ENCODE data around the gene SLC27A1. TPM values are rescaled to one million over a fixed set of nuclear protein-coding genes. Genes with fewer than 3 reads are reported as not detected.

SLC27A1 gene
- polyA plus RNA-seq (2013, experiment 1 of 2): 2.0 TPM
- polyA plus RNA-seq (2013, experiment 2 of 2): 1.8 TPM

GRCh38 chr19:17470068-17470841 lies at the start of gene SLC27A1:
Gene SLC27A1 (plus strand): TSS chr19:17470524. CDS start chr19:17470541, 17 bp downstream.
- H3K4me1 ChIP-seq (ENCODE audit: control insufficient read depth, low read depth, low read length): no peaks in the 10 kb centered on the region
- WGBS (ENCODE audit: extremely low coverage, insufficient coverage, low lambda C conversion rate): no CpG with 5 or more reads among the region's 67 CpGs
- H3K27ac ChIP-seq (ENCODE audit: low read depth, low read length): peak within 1 kb of the TSS; percentile 63

GRCh38 chr19:17421942-17422341 lies 48.4 kb upstream of the SLC27A1 start:
- H3K9ac ChIP-seq (ENCODE audit: low read length): no peak overlapping the region
- no peak for DNase-seq
- H3K18ac ChIP-seq (ENCODE audit: low read length): no peak overlapping the region
- H3K4ac ChIP-seq (ENCODE audit: low read depth, low read length): no peak overlapping the region
- H3K79me2 ChIP-seq (ENCODE audit: control insufficient read depth, insufficient read depth, low read length): no peaks in the 10 kb centered on the region
- H2BK5ac ChIP-seq (ENCODE audit: low read length): no peak overlapping the region
- H3K23ac ChIP-seq (ENCODE audit: low read length): no peak overlapping the region
- no peak overlapping the region for H2BK15ac ChIP-seq (replicated peaks; ENCODE audit: low read depth)
- no peak overlapping the region for H3K4me3 ChIP-seq (ENCODE audit: low read length)
- H4K5ac ChIP-seq (ENCODE audit: low read length): no peak overlapping the region
- no peak overlapping the region for H3K27ac ChIP-seq (ENCODE audit: low read depth, low read length)
- no peak overlapping the region for H4K8ac ChIP-seq (ENCODE audit: low read depth, low read length)
- no CpG with 5 or more reads among the region's 4 CpGs for WGBS (ENCODE audit: extremely low coverage, insufficient coverage, low lambda C conversion rate)
- no peak overlapping the region for H3K56ac ChIP-seq (ENCODE audit: low read length)
- H3K36me3 ChIP-seq (ENCODE audit: control insufficient read depth, insufficient read depth, low read length): no peaks in the 10 kb centered on the region
- no peaks in the 10 kb centered on the region for H3K27me3 ChIP-seq (ENCODE audit: insufficient read depth, low read length, poor library complexity)
- no peak overlapping the region for H2BK120ac ChIP-seq (ENCODE audit: low read depth, low read length)
- no peaks in the 10 kb centered on the region for H3K4me1 ChIP-seq (ENCODE audit: control insufficient read depth, low read depth, low read length)
- H3K79me1 ChIP-seq (ENCODE audit: low read length): no peaks in the 10 kb centered on the region
- H3K4me2 ChIP-seq (ENCODE audit: low read length): no peak overlapping the region
- no peak overlapping the region for H2AK5ac ChIP-seq (ENCODE audit: low read length)

More at GRCh38 chr19:17470068-17470841, at the start of gene SLC27A1:
- no peak within 1 kb of the TSS for H3K23ac ChIP-seq (ENCODE audit: low read length)
- H3K79me1 ChIP-seq (ENCODE audit: low read length): no peaks in the 10 kb centered on the region
- no peaks in the 10 kb centered on the region for H3K27me3 ChIP-seq (ENCODE audit: insufficient read depth, low read length, poor library complexity)
- H3K36me3 ChIP-seq (ENCODE audit: control insufficient read depth, insufficient read depth, low read length): no peaks in the 10 kb centered on the region
- H3K56ac ChIP-seq (ENCODE audit: low read length): peak within 1 kb of the TSS; percentile 93
- H3K18ac ChIP-seq (ENCODE audit: low read length): peak within 1 kb of the TSS; percentile 43
- H2AK5ac ChIP-seq (ENCODE audit: low read length): no peak within 1 kb of the TSS
- no peak within 1 kb of the TSS for H4K8ac ChIP-seq (ENCODE audit: low read depth, low read length)
- H3K4ac ChIP-seq (ENCODE audit: low read depth, low read length): no peak within 1 kb of the TSS
- peak within 1 kb of the TSS; percentile 88 for H2BK5ac ChIP-seq (ENCODE audit: low read length)
- no peak within 1 kb of the TSS for H2BK120ac ChIP-seq (ENCODE audit: low read depth, low read length)
- peak; percentile 99 for DNase-seq
- peak within 1 kb of the TSS; percentile 69 for H3K4me3 ChIP-seq (ENCODE audit: low read length)
- H3K4me2 ChIP-seq (ENCODE audit: low read length): peak within 1 kb of the TSS; percentile 100
- H4K5ac ChIP-seq (ENCODE audit: low read length): no peak within 1 kb of the TSS
- peak within 1 kb of the TSS; percentile 78 for H3K9ac ChIP-seq (ENCODE audit: low read length)
- H2BK15ac ChIP-seq (replicated peaks; ENCODE audit: low read depth): no peak within 1 kb of the TSS
- H3K79me2 ChIP-seq (ENCODE audit: control insufficient read depth, insufficient read depth, low read length): no peaks in the 10 kb centered on the region

GRCh38 chr19:17423429-17424208 lies 46.7 kb upstream of the SLC27A1 start:
- H3K79me1 ChIP-seq (ENCODE audit: low read length): no peaks in the 10 kb centered on the region
- H3K18ac ChIP-seq (ENCODE audit: low read length): no peak overlapping the region

GRCh38 chr19:17424743-17425365 lies 45.5 kb upstream of the SLC27A1 start:
- no peaks in the 10 kb centered on the region for H3K36me3 ChIP-seq (ENCODE audit: control insufficient read depth, insufficient read depth, low read length)
- H3K4ac ChIP-seq (ENCODE audit: low read depth, low read length): no peak overlapping the region
- H2AK5ac ChIP-seq (ENCODE audit: low read length): no peak overlapping the region
- H3K27ac ChIP-seq (ENCODE audit: low read depth, low read length): no peak overlapping the region
- no peak overlapping the region for H4K5ac ChIP-seq (ENCODE audit: low read length)
- peak overlapping the region; percentile 31 for H3K4me2 ChIP-seq (ENCODE audit: low read length)
- H3K4me1 ChIP-seq (ENCODE audit: control insufficient read depth, low read depth, low read length): no peaks in the 10 kb centered on the region
- no peak overlapping the region for H3K18ac ChIP-seq (ENCODE audit: low read length)
- H3K56ac ChIP-seq (ENCODE audit: low read length): no peak overlapping the region
- H2BK120ac ChIP-seq (ENCODE audit: low read depth, low read length): no peak overlapping the region
- no CpG with 5 or more reads among the region's 27 CpGs for WGBS (ENCODE audit: extremely low coverage, insufficient coverage, low lambda C conversion rate)
- H3K9ac ChIP-seq (ENCODE audit: low read length): peak overlapping the region; percentile 50
- no peak overlapping the region for H2BK15ac ChIP-seq (replicated peaks; ENCODE audit: low read depth)
- no peaks in the 10 kb centered on the region for H3K79me1 ChIP-seq (ENCODE audit: low read length)
- H2BK5ac ChIP-seq (ENCODE audit: low read length): no peak overlapping the region
- H3K79me2 ChIP-seq (ENCODE audit: control insufficient read depth, insufficient read depth, low read length): no peaks in the 10 kb centered on the region
- no peak overlapping the region for H3K4me3 ChIP-seq (ENCODE audit: low read length)
- no peaks in the 10 kb centered on the region for H3K27me3 ChIP-seq (ENCODE audit: insufficient read depth, low read length, poor library complexity)
- DNase-seq: peak; percentile 85
- no peak overlapping the region for H3K23ac ChIP-seq (ENCODE audit: low read length)
- H4K8ac ChIP-seq (ENCODE audit: low read depth, low read length): no peak overlapping the region

More at GRCh38 chr19:17423429-17424208, 46.7 kb upstream of the SLC27A1 start:
- no peaks in the 10 kb centered on the region for H3K36me3 ChIP-seq (ENCODE audit: control insufficient read depth, insufficient read depth, low read length)
- no peak overlapping the region for H2BK15ac ChIP-seq (replicated peaks; ENCODE audit: low read depth)
- no peak overlapping the region for H2AK5ac ChIP-seq (ENCODE audit: low read length)
- H3K4me1 ChIP-seq (ENCODE audit: control insufficient read depth, low read depth, low read length): no peaks in the 10 kb centered on the region
- H4K5ac ChIP-seq (ENCODE audit: low read length): no peak overlapping the region
- no peak overlapping the region for H2BK120ac ChIP-seq (ENCODE audit: low read depth, low read length)
- DNase-seq: no peak
- no peak overlapping the region for H3K9ac ChIP-seq (ENCODE audit: low read length)
- H3K27me3 ChIP-seq (ENCODE audit: insufficient read depth, low read length, poor library complexity): no peaks in the 10 kb centered on the region
- no peak overlapping the region for H3K56ac ChIP-seq (ENCODE audit: low read length)
- no peak overlapping the region for H3K4ac ChIP-seq (ENCODE audit: low read depth, low read length)
- no peaks in the 10 kb centered on the region for H3K79me2 ChIP-seq (ENCODE audit: control insufficient read depth, insufficient read depth, low read length)
- H4K8ac ChIP-seq (ENCODE audit: low read depth, low read length): no peak overlapping the region
- whole genome bisulfite sequencing (ENCODE audit: extremely low coverage, insufficient coverage, low lambda C conversion rate): no CpG with 5 or more reads among the region's 20 CpGs
- H2BK5ac ChIP-seq (ENCODE audit: low read length): no peak overlapping the region
- H3K4me3 ChIP-seq (ENCODE audit: low read length): no peak overlapping the region
- H3K27ac ChIP-seq (ENCODE audit: low read depth, low read length): no peak overlapping the region
- H3K23ac ChIP-seq (ENCODE audit: low read length): no peak overlapping the region
- no peak overlapping the region for H3K4me2 ChIP-seq (ENCODE audit: low read length)

GRCh38 chr19:17429641-17430113 lies 40.6 kb upstream of the SLC27A1 start:
- no peak overlapping the region for H3K9ac ChIP-seq (ENCODE audit: low read length)
- no peaks in the 10 kb centered on the region for H3K79me2 ChIP-seq (ENCODE audit: control insufficient read depth, insufficient read depth, low read length)
- H3K23ac ChIP-seq (ENCODE audit: low read length): no peak overlapping the region
- H2BK120ac ChIP-seq (ENCODE audit: low read depth, low read length): no peak overlapping the region
- no peak overlapping the region for H4K5ac ChIP-seq (ENCODE audit: low read length)
- no peak overlapping the region for H3K27ac ChIP-seq (ENCODE audit: low read depth, low read length)
- no peak overlapping the region for H2BK15ac ChIP-seq (replicated peaks; ENCODE audit: low read depth)
- H3K27me3 ChIP-seq (ENCODE audit: insufficient read depth, low read length, poor library complexity): no peaks in the 10 kb centered on the region
- H4K8ac ChIP-seq (ENCODE audit: low read depth, low read length): no peak overlapping the region
- no peak overlapping the region for H3K4me2 ChIP-seq (ENCODE audit: low read length)
- H3K56ac ChIP-seq (ENCODE audit: low read length): no peak overlapping the region
- H2BK5ac ChIP-seq (ENCODE audit: low read length): no peak overlapping the region
- H3K4ac ChIP-seq (ENCODE audit: low read depth, low read length): no peak overlapping the region
- no peak for DNase-seq
- WGBS (ENCODE audit: extremely low coverage, insufficient coverage, low lambda C conversion rate): no CpG with 5 or more reads among the region's 17 CpGs
- no peak overlapping the region for H3K18ac ChIP-seq (ENCODE audit: low read length)
- no peaks in the 10 kb centered on the region for H3K79me1 ChIP-seq (ENCODE audit: low read length)
- no peak overlapping the region for H2AK5ac ChIP-seq (ENCODE audit: low read length)
- H3K4me1 ChIP-seq (ENCODE audit: control insufficient read depth, low read depth, low read length): no peaks in the 10 kb centered on the region
- H3K36me3 ChIP-seq (ENCODE audit: control insufficient read depth, insufficient read depth, low read length): no peaks in the 10 kb centered on the region
- no peak overlapping the region for H3K4me3 ChIP-seq (ENCODE audit: low read length)

Measured in mesendoderm (in vitro differentiated cells).